Measurements from ENCODE around the gene FCHSD1.

DNA sequence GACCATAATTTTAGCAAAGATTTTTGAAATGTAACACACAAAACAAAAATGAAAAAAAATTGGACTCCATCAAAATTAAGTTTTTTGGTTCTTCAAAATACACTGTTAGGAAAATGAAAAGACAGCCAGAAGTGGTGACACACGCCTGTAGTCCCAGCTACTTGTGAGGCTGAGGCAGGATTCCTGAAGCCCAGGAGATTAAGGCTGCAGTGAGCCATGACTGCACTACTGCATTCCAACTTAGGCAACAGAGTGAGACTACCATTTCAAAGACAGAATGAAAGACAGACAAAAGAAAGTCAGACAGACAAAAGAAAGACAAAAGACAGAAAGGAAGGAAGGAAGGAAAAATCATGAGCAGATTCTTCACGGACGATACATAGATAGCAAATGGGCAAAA is 39.9 kb downstream of the FCHSD1 start:
- no peak for TF ChIP-seq TAF1 (IDR thresholded peaks at IDR 0.05; ENCODE audit: low read depth)
- TF ChIP-seq RAD21 (IDR thresholded peaks at IDR 0.05; ENCODE audit: low read depth), result no peak
- TF ChIP-seq YY1 (IDR thresholded peaks at IDR 0.05; ENCODE audit: low read depth), result no peak
- TF ChIP-seq, protein P1, sequence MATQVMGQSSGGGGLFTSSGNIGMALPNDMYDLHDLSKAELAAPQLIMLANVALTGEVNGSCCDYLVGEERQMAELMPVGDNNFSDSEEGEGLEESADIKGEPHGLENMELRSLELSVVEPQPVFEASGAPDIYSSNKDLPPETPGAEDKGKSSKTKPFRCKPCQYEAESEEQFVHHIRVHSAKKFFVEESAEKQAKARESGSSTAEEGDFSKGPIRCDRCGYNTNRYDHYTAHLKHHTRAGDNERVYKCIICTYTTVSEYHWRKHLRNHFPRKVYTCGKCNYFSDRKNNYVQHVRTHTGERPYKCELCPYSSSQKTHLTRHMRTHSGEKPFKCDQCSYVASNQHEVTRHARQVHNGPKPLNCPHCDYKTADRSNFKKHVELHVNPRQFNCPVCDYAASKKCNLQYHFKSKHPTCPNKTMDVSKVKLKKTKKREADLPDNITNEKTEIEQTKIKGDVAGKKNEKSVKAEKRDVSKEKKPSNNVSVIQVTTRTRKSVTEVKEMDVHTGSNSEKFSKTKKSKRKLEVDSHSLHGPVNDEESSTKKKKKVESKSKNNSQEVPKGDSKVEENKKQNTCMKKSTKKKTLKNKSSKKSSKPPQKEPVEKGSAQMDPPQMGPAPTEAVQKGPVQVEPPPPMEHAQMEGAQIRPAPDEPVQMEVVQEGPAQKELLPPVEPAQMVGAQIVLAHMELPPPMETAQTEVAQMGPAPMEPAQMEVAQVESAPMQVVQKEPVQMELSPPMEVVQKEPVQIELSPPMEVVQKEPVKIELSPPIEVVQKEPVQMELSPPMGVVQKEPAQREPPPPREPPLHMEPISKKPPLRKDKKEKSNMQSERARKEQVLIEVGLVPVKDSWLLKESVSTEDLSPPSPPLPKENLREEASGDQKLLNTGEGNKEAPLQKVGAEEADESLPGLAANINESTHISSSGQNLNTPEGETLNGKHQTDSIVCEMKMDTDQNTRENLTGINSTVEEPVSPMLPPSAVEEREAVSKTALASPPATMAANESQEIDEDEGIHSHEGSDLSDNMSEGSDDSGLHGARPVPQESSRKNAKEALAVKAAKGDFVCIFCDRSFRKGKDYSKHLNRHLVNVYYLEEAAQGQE (IDR thresholded peaks at IDR 0.05; ENCODE audit: low read depth), result no peak
- no peak for TF ChIP-seq EP300 (IDR thresholded peaks at IDR 0.05; ENCODE audit: borderline replicate concordance)
- no peak for TF ChIP-seq CREB1 (IDR thresholded peaks at IDR 0.05; ENCODE audit: low read depth)
- no peak for TF ChIP-seq EGR1 (IDR thresholded peaks at IDR 0.05)
- TF ChIP-seq TCF12 (IDR thresholded peaks at IDR 0.05; ENCODE audit: low read depth), result no peak
- TF ChIP-seq, protein P2, sequence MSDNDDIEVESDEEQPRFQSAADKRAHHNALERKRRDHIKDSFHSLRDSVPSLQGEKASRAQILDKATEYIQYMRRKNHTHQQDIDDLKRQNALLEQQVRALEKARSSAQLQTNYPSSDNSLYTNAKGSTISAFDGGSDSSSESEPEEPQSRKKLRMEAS (IDR thresholded peaks at IDR 0.05), result no peak
- TF ChIP-seq, protein P3, sequence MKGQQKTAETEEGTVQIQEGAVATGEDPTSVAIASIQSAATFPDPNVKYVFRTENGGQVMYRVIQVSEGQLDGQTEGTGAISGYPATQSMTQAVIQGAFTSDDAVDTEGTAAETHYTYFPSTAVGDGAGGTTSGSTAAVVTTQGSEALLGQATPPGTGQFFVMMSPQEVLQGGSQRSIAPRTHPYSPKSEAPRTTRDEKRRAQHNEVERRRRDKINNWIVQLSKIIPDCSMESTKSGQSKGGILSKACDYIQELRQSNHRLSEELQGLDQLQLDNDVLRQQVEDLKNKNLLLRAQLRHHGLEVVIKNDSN (IDR thresholded peaks at IDR 0.05), result no peak
- no peak for TF ChIP-seq FOXM1 (IDR thresholded peaks at IDR 0.05; ENCODE audit: borderline replicate concordance, low read depth)
- no peak for TF ChIP-seq ZBTB7A (IDR thresholded peaks at IDR 0.05; ENCODE audit: low read depth)
- no peak for TF ChIP-seq TEAD4 (IDR thresholded peaks at IDR 0.05)
- no peak for TF ChIP-seq NFIC (IDR thresholded peaks at IDR 0.05)

All from Ishikawa (cell line).